Embryonic facial prominence (tissue), 1 donor: Measurements from ENCODE around the gene SLC16A5.
"Not testable (repeated sequence)": the region's sequence is repeated elsewhere in the genome, so short reads cannot be mapped to it uniquely, and the experiment has no call there.

Source experiments
- DNase-seq: peaks from one replicate; pipeline ENCODE4 v3.0.0-alpha.2; 2016; ENCODE audit errors: extremely low spot score

The SLC16A5 gene

DNA sequence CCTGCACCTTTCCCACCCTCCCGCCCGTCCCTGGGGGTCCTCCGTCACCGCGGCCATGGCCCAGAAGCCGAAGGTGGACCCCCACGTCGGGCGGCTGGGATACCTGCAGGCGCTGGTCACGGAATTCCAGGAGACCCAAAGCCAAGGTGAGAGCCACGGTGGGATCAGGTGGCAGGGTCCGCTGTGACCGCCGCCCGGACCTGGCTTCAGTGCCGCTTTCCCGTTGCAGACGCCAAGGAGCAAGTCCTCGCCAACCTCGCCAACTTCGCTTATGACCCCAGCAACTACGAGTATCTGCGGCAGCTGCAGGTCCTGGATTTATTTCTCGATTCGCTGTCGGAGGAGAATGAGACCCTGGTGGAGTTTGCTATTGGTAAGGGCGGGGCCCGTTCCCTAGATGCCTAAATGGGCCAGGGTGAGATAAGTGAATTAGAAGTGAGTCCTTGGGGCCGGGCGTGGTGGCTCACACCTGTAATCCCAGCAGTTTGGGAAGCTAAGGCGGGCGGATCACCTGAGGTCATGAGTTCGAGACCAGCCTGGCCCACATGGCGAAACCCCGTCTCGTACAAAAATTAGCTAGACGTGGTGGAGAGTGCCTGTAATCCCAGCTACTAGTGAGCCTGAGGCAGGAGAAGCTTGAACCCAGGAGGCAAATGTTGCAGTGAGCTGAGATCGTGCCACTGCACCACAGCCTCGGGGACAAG lies 22.6 kb downstream of the SLC16A5 start:
- no peak for DNase-seq

DNA sequence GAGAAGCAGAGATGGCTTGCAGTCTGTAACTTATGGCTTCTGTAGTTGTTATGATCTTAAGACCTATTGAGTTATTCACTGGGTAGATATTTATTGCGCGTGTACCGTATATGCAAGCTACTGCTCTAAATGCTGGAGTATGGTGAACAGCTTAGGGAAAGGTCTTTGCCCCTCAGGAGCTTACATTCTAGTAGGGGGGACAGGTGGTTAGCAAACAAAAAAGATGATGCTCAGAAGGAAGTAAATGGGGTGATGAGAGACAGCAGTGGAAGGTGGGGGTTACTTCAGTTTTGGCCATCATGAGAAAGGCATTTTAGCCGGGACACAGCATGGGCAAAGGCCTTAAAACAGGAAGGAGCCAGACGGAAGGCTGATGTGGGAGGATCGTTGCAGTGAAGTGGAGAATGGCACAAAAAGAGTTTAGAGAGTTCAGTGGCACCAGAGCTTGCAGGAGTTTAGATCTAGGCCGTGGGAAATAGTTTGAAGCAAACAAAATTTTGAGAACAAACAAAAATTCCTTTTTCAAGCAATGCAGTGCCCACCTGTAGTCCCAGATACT lies 24.1 kb downstream of the SLC16A5 start:
- no peak for DNase-seq

- peak; percentile 83 for DNase-seq
Measured at GRCh38 chr17:75113798-75114551, 26.2 kb downstream of the SLC16A5 start.

- no peak for DNase-seq
Measured at GRCh38 chr17:75114552-75115314, 27.0 kb downstream of the SLC16A5 start.

DNA sequence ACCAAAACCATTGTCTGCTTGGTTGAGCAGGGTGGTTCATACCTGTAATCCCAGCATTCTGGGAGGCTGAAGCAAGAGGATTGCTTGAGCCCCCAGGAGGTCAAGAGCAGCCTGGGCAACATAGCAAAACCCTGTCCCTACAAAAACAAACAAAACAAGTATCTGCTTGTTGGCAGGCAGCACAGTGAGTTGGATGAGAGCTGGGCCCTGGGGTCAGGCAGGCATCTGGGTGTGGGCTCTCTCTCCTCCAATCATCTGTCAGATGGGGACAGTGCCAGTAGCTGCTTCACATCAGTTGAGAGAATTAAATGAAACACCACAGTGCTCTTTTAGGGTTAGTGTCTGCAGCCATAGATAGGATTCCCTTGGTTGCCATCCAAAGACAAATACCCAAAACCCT lies 27.8 kb downstream of the SLC16A5 start:
- DNase-seq = no peak

- DNase-seq = no peak
Measured at GRCh38 chr17:75116737-75117136, 29.0 kb downstream of the SLC16A5 start.

DNA sequence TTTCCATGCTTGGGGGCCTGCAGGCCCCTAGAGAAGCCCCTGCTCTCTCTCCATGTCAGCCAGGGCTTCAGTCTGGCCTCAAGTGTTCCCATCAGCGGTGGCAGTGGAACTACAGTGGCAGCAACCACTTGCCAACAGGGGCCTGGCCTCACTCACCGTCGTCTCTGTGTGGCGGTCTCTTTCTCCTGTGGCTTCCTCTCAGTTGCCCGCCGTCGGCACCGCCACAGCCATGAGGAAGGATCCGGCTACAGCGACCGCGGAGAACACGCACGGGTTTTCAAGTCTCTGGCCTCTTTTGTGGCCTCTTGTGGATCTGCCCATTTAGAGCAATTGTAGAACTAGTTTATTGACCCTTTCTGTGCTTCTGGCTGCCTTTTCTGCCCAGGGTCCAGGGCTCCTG lies 30.6 kb downstream of the SLC16A5 start:
- no peak for DNase-seq

DNA sequence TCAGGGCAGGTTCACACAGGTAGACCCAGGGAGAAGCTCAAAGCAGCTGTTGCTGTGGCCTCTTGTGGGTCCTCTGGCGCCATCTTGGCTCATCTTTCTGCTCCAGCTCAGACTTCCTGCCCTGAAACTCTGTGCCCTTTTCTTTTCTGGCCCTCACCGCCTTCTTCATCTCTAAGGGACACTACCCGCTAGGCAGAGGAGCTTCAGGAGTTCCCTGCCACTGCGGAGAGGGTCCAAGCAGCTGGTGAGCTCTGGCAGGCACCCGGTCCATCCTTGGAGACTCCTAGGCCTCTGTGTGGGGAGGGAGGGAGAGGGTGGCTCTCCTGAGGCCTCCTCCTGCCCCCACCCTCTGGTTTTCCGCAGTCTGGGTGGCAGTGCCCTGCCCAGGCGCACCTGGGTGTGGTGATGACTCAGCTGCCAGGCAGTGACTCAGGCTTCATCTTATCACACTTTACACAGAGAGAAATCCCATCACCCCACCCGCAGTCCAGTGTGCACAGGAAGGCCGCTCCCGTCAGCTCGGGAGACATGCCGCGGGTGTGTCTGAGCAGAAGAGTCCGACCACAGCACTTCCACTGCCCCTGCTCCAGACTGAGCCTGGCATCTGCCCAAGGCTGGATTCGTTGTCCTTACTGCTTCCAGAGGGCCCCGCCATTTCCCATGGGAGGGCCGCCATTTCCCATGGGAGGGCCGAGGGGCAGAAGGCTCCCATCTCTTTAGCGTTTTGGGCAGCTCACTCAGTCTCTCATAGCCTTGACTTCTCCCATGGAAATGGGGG lies 36.5 kb downstream of the SLC16A5 start:
- no peak for DNase-seq

DNA sequence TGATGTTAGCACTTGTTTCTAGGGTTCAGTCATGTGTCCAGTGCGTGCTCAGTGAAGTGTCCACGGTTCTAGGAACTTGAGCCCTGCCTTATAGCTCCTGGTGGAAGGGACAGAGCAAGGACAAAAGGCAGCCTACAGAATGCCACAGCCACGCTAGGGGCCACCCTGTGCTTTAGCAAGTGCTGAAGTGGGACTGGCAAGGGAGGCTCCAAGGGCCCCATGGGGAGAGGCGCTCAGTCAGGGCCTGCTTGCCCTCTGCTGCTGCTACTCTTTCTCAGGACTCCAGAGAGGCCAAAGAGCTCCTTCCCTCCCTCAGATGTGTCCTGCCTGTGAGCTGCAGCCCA lies 37.0 kb downstream of the SLC16A5 start:
- DNase-seq = no peak

GRCh38 chr17:75125984-75126383 lies 38.2 kb downstream of the SLC16A5 start:
- DNase-seq = no peak

DNA sequence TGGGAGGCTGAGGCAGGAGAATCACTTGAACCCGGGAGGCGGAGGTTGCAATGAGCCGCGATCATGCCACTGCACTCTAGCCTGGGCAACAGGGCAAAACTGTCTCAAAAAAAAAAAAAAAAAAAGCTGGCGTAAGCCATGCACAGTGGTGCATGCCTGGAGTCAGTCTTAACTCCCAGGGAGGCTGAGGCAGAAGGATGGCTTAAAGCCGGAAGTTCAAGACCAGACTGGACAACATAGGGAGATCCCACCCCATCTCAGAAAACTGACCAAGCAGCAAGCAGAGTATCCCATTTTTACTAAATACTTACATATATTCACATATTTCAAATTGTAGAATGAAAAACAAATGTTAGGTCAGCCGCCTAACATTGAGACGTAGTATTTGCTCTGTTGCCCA lies 39.2 kb downstream of the SLC16A5 start:
- no peak for DNase-seq

DNA sequence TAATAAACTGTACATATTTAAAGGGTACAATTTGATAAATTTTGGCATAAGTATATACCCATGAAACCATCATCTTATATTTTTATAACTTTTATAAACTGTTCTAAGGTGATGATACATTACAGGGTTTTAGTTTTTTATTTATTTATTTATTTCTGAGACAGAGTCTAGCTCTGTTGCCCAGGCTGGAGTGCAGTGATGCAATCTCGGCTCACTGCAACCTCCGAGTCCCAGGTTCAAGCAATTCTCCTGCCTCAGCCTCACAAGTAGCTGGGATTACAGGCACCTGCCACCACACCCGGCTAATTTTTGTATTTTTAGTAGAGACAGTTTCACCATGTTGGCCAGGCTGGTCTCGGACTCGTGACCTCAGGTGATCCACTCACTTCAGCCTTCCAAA lies 40.2 kb downstream of the SLC16A5 start:
- DNase-seq = not testable (repeated sequence)

DNA sequence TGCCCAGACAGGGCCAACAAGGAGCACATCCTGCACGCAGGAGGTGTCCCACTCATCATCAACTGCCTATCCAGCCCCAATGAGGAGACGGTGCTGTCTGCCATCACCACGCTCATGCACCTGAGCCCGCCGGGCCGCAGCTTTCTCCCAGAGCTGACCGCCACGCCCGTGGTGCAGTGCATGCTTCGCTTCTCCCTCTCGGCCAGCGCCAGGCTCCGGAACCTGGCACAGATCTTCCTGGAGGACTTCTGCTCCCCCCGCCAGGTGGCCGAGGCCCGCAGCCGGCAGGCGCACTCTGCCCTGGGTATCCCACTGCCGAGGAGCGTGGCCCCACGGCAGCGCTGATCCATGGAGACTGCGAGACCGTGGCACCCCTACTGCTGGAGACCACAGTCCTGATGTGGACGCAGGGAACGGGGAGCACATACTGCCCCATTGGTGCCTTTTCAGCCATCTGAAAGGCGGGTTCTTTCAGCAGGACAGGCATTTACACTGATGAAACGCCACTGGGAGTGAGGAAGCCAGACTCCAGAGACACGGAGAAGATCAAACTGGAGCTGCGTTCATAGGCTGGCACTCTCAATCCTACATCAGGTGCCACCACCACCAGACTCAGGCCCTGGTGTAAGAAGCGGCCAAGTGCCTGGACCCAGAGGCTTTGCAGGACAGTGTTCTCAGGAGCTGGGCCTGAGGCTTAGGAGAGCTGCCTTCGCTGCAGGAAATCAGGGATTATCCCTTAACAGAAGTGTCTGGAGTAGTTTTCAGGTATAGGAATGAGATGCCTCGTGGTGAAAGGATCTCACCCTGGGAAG lies 41.1 kb downstream of the SLC16A5 start:
- no peak for DNase-seq

GRCh38 chr17:75129576-75129975 lies 41.8 kb downstream of the SLC16A5 start:
- no peak for DNase-seq

DNA sequence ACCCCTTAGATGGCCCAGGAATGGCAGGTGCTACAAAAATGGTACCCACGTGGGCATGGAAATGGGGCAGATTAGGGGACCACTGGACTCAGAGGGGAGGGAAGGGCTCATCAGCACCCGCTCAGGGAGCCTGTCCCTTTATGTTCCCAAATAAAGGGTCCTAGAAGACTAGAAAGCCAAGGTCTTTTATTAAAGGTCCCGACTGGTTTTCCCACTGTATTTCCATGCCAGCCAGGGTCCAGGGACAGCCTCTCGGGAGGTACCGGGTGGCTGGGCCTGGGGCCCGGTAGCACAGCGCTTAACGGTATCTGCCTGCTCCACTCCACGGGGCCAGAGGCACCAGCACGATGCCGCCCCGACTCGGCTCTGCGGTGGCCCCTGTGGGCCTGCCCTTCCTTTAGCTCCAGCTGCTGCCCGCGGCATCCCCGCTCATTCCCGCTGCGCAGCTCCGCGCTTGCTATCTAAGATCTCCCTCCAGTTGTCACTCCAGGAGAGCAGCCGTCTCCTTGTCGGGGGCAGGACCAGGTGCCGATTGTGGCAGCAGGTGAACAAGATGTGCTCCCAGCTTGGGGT lies 42.4 kb downstream of the SLC16A5 start:
- no peak for DNase-seq

- peak; percentile 53 for DNase-seq
Measured at GRCh38 chr17:75130632-75131277, 43.0 kb downstream of the SLC16A5 start.

DNA sequence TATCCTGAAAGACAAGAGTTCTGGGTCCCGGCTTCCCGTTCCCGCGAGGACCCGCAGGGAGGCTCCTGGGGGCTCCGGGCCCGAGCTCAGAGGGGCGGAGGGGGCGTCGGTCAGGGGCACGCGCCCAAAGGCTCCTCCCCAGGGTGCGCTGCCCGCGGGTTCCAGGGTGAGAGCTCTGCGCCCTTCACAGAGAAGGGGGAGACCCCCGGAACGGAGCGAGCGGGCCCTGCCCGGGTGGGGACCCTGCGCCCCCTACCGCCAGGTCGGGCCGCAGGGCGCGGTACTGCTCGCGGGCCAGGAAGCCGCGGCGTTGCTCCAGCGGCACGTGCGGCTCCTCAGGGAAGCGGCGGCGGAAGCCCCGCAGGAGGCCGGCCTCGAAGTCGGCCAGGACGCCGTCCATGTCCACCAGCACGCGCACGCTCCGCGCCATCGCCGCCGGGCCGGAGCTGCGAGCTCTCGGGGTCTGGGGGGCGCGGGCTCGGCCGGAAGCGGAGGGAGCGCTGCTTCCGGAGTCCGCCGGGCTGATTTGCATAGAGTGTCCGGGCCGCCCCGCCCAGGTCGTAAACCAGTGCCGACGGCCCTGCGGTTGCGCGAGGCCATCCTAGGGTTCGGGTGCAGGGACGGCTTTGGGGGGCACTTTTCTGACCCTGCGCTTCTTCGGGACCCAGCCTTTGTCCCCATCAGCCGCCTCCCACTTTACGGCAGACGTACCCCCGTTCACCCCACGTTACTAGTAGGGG lies 43.7 kb downstream of the SLC16A5 start, which contains the start of gene NT5C:
TSS of gene NT5C (minus strand) at position 465 of the 740 bp plus-strand sequence. CDS start at position 430, 35 bp downstream.
- peak; percentile 40 for DNase-seq

DNA sequence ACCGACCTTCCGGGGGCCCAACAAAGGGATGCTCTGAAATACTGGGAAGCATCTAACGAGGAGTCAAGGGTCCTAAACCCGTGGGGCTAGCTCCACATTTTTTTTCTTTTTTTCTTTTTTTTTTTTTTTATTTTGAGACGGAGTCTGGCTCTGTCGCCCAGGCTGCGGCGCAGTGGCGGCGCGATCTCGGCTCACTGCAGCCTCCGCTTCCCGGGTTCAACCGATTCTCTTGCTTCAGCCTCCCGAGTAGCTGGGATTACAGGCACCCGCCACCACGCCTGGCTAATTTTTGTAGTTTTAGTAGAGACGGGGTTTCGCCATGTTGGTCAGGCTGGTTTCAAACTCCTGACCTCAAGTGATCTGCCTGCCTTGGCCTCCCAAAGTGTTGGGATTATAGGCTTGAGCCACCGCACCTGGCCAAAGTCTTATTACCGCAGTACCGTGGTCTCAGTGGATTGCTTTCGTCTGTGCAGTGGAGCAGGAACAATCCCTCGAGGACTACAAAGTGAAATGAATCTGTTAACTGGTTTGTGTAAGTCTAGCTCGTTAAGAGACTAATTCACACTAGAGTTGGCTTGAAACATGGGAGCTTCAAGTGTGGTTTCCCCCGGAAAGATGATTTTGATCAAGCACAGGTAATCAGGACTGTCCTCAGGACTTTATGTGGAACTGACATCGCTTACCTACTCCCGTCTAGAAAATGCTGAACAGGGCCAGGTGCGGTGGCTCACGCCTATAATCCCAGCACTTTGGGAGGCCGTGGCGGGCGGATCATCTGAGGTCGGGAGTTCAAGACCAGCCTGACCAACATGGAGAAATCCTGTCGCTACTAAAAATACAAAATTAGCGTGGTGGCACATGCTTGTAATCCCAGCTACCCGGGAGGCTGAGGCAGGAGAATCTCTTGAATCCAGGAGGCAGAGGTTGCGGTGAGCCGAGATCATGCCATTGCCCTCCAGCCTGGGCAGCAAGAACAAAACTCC lies 44.6 kb downstream of the SLC16A5 start:
- DNase-seq = not testable (repeated sequence)
